ENCODE data around the gene TBC1D8B. TPM values are rescaled to one million over a fixed set of nuclear protein-coding genes. Genes with fewer than 3 reads are reported as not detected.

The TBC1D8B gene
- total RNA-seq, 2 experiments from 2014 or later: 0.40 to 0.47 TPM

GRCh38 chrX:106889468-106889867 lies 87.0 kb downstream of the TBC1D8B start:
- ATAC-seq: no peak
- no peak overlapping the region for H3K4me3 Mint-ChIP-seq
- ChIA-PET POLR2A (no interaction called here), CTCF (no interaction called here)
- no peak for DNase-seq
- H3K27me3 Mint-ChIP-seq: peaks cover 4% of the 10 kb centered on the region
- no peaks in the 10 kb centered on the region for H3K4me1 Mint-ChIP-seq (ENCODE audit: low read depth)
- no peak overlapping the region for H3K27ac Mint-ChIP-seq
- TF ChIP-seq CTCF (IDR thresholded peaks at IDR 0.05): no peak
- no peaks in the 10 kb centered on the region for H3K36me3 Mint-ChIP-seq (ENCODE audit: low read depth)
- intact Hi-C loops (cut with micrococcal nuclease): no loop called here
- H3K9me3 Mint-ChIP-seq: no peaks in the 10 kb centered on the region

GRCh38 chrX:106891762-106892460 lies 89.4 kb downstream of the TBC1D8B start:
- Mint-ChIP-seq H3K36me3 (ENCODE audit: low read depth) (no peaks in the 10 kb centered on the region), H3K27me3 (peaks cover 4% of the 10 kb centered on the region), H3K4me1 (ENCODE audit: low read depth) (no peaks in the 10 kb centered on the region), H3K27ac (no peak overlapping the region), H3K4me3 (no peak overlapping the region), H3K9me3 (no peaks in the 10 kb centered on the region)
- no peak for TF ChIP-seq CTCF (IDR thresholded peaks at IDR 0.05)
- intact Hi-C loops (cut with micrococcal nuclease): loop anchor here (10.0 kb wide), 1 partner anchor 533 kb away; no protein-coding TSS in a partner anchor
- POLR2A ChIA-PET: no interaction called here
- CTCF ChIA-PET: interaction anchor here (1.1 kb wide), 1 partner anchor 60 kb away, joined by 3 read pairs; no protein-coding TSS in a partner anchor
- no peak for ATAC-seq
- no peak for DNase-seq

- POLR2A ChIA-PET: no interaction called here
- Mint-ChIP-seq H3K9me3 (no peaks in the 10 kb centered on the region), H3K27ac (no peak overlapping the region), H3K4me1 (ENCODE audit: low read depth) (no peaks in the 10 kb centered on the region), H3K36me3 (ENCODE audit: low read depth) (no peaks in the 10 kb centered on the region), H3K27me3 (peaks cover 3% of the 10 kb centered on the region), H3K4me3 (no peak overlapping the region)
- ATAC-seq: peak; percentile 78
- TF ChIP-seq CTCF (IDR thresholded peaks at IDR 0.05): peak; percentile 59
- CTCF ChIA-PET: interaction anchor here (0.8 to 2.2 kb wide), 10 partner anchors 10 to 534 kb away, joined by 3 to 22 read pairs (median 4); partner anchors contain the start of gene RIPPLY1
- DNase-seq: peak; percentile 44
- intact Hi-C loops (cut with micrococcal nuclease): loop anchor here (10.0 kb wide), 1 partner anchor 530 kb away; no protein-coding TSS in a partner anchor
Measured at GRCh38 chrX:106894392-106894909, 92.0 kb downstream of the TBC1D8B start.

- CTCF ChIA-PET: interaction anchor here (1.0 to 2.2 kb wide), 8 partner anchors 10 to 533 kb away, joined by 4 to 22 read pairs (median 4); partner anchors contain the start of gene RIPPLY1
- no peak for TF ChIP-seq CTCF (IDR thresholded peaks at IDR 0.05)
- ATAC-seq: no peak
Measured at GRCh38 chrX:106894978-106895452, 92.5 kb downstream of the TBC1D8B start.

GRCh38 chrX:106897259-106897658 lies 94.8 kb downstream of the TBC1D8B start:
- Mint-ChIP-seq H3K36me3 (ENCODE audit: low read depth) (no peaks in the 10 kb centered on the region), H3K27me3 (no peaks in the 10 kb centered on the region), H3K27ac (no peak overlapping the region), H3K9me3 (no peaks in the 10 kb centered on the region), H3K4me3 (no peak overlapping the region), H3K4me1 (ENCODE audit: low read depth) (no peaks in the 10 kb centered on the region)
- intact Hi-C loops (cut with micrococcal nuclease): loop anchor here (5.0 to 10.0 kb wide), 2 partner anchors 55 to 528 kb away; no protein-coding TSS in a partner anchor
- TF ChIP-seq CTCF (IDR thresholded peaks at IDR 0.05): no peak
- ChIA-PET POLR2A (interaction anchor here (0.7 kb wide), 1 partner anchor 431 kb away, joined by 3 read pairs; no protein-coding TSS in a partner anchor), CTCF (interaction anchor here (0.9 to 1.9 kb wide), 2 partner anchors 25 to 122 kb away, joined by 3 to 7 read pairs; no protein-coding TSS in a partner anchor)
- DNase-seq (no peak), ATAC-seq (no peak)

More at GRCh38 chrX:106894978-106895452, 92.5 kb downstream of the TBC1D8B start:
- Mint-ChIP-seq H3K27ac (no peak overlapping the region), H3K36me3 (ENCODE audit: low read depth) (no peaks in the 10 kb centered on the region), H3K9me3 (no peaks in the 10 kb centered on the region), H3K4me3 (no peak overlapping the region), H3K4me1 (ENCODE audit: low read depth) (no peaks in the 10 kb centered on the region), H3K27me3 (peaks cover 3% of the 10 kb centered on the region)
- intact Hi-C loops (cut with micrococcal nuclease): loop anchor here (5.0 to 10.0 kb wide), 2 partner anchors 57 to 530 kb away; no protein-coding TSS in a partner anchor
- no peak for DNase-seq
- POLR2A ChIA-PET: no interaction called here
